PC-3 (cell line): ENCODE measurements around the gene RABAC1. TPM values are rescaled to one million over a fixed set of nuclear protein-coding genes. Genes with fewer than 3 reads are reported as not detected.

Experiments used
- ATAC-seq: fragments of 200-7000 bp; cut with Tn5 transposase; 2 replicates; pipeline ENCODE4 v1.9.1; 2020; ENCODE audit warnings: mild to moderate bottlenecking, moderate library complexity
- BruUV-seq: library from RNA; stranded (reverse); fragments of 400-500 nt; replicated peaks from 2 replicates; lab custom pipeline; 2021; lab: Mats Ljungman, UMichigan
- CTCF ChIA-PET: fragments of 300-600 bp; sonication (Branson Sonifier 250); formaldehyde crosslinking; loops from one replicate; lab custom pipeline; 2022; ENCODE audit warnings: antibody characterized with exemption; lab: Charles Lee
- POLR2A ChIA-PET: fragments of 300-600 bp; sonication (Branson Sonifier 250); formaldehyde crosslinking; loops from one replicate; lab custom pipeline; 2022; ENCODE audit warnings: antibody characterized with exemption; ENCODE audit not compliant: unreplicated experiment; lab: Charles Lee
- DNase-seq: peaks from one replicate; pipeline ENCODE4 v3.0.0-alpha.2; 2015
- H2AFZ ChIP-seq: fragments of 300-600 bp; sonication (generic); 2 replicates; pipeline ENCODE4 v1.6.0; 2016; ENCODE audit warnings: antibody characterized with exemption, low read length
- H3F3A ChIP-seq: fragments of 300-600 bp; sonication (generic); one replicate; pipeline ENCODE4 v1.6.0; 2017; ENCODE audit warnings: antibody characterized with exemption, low read length, control low read depth, mild to moderate bottlenecking; ENCODE audit not compliant: unreplicated experiment
- H3K27ac ChIP-seq: fragments of 300-600 bp; sonication (generic); 2 replicates; pipeline ENCODE4 v1.5.1; 2016; ENCODE audit warnings: mild to moderate bottlenecking, low read length
- H3K27me3 ChIP-seq: fragments of 300-600 bp; sonication (generic); 2 replicates; pipeline ENCODE4 v1.6.1; 2016; ENCODE audit warnings: low read length, mixed read lengths
- H3K36me3 ChIP-seq: fragments of 300-600 bp; sonication (generic); 2 replicates; pipeline ENCODE4 v1.6.1; 2016; ENCODE audit warnings: low read depth, mixed run types, low read length, mixed read lengths
- H3K4me1 ChIP-seq: fragments of 300-600 bp; sonication (generic); 2 replicates; pipeline ENCODE4 v1.5.1; 2016; ENCODE audit warnings: low read length; ENCODE audit not compliant: insufficient read depth
- H3K4me2 ChIP-seq: fragments of 300-600 bp; sonication (generic); 2 replicates; pipeline ENCODE4 v1.6.0; 2016; ENCODE audit warnings: low read length
- H3K4me3 ChIP-seq: fragments of 300-600 bp; sonication (generic); 2 replicates; pipeline ENCODE4 v1.5.1; 2016; ENCODE audit warnings: mild to moderate bottlenecking, low read length, mixed read lengths
- H3K79me2 ChIP-seq: fragments of 300-600 bp; sonication (generic); 2 replicates; pipeline ENCODE4 v1.6.1; 2017; ENCODE audit warnings: low read length, mixed read lengths
- H3K9ac ChIP-seq: fragments of 300-600 bp; sonication (generic); 2 replicates; pipeline ENCODE4 v1.6.0; 2016; ENCODE audit warnings: mild to moderate bottlenecking, low read length
- H3K9me2 ChIP-seq: fragments of 300-600 bp; sonication (generic); replicated peaks from 2 replicates; pipeline ENCODE4 v1.6.1; 2016; ENCODE audit warnings: mixed run types, low read length, mixed read lengths
- H3K9me3 ChIP-seq: fragments of 300-600 bp; sonication (generic); 2 replicates; pipeline ENCODE4 v1.6.1; 2016; ENCODE audit warnings: low read length, mixed read lengths
- H4K20me1 ChIP-seq: fragments of 300-600 bp; sonication (generic); 2 replicates; pipeline ENCODE4 v1.6.1; 2016; ENCODE audit warnings: low read length, mixed read lengths
- EZH2 ChIP-seq: fragments of 300-600 bp; sonication (generic); IDR thresholded peaks from one replicate; pipeline ENCODE4 v1.6.1; 2017; ENCODE audit warnings: antibody characterized with exemption, mild to moderate bottlenecking, low read length; ENCODE audit not compliant: unreplicated experiment
- EZH2phosphoT487 ChIP-seq: fragments of 300-600 bp; sonication (generic); IDR thresholded peaks from 2 replicates; pipeline ENCODE4 v1.6.1; 2018; ENCODE audit warnings: mild to moderate bottlenecking, antibody characterized with exemption, low read length, borderline replicate concordance
- intact Hi-C: fragments of 100-400 bp; cut with micrococcal nuclease; formaldehyde crosslinking; loops from 2 replicates; pipeline ENCODE4 v1.9.0; 2023
- total RNA-seq: library from RNA; depleted of rRNA; stranded (reverse); fragments of >200 nt; gene quantifications from 2 replicates; pipeline ENCODE4 v1.2.3, GENCODE V29; 2014
- TF ChIP-seq, protein P1 (sequence below): fragments of 300-600 bp; sonication (generic); conservative IDR thresholded peaks from 2 replicates; pipeline ENCODE4 v1.5.1; 2017; ENCODE audit warnings: antibody characterized with exemption, low read depth, mild to moderate bottlenecking, low read length

RABAC1 gene
- total RNA-seq, 1 experiment from 2014 or later: 158 TPM

DNA sequence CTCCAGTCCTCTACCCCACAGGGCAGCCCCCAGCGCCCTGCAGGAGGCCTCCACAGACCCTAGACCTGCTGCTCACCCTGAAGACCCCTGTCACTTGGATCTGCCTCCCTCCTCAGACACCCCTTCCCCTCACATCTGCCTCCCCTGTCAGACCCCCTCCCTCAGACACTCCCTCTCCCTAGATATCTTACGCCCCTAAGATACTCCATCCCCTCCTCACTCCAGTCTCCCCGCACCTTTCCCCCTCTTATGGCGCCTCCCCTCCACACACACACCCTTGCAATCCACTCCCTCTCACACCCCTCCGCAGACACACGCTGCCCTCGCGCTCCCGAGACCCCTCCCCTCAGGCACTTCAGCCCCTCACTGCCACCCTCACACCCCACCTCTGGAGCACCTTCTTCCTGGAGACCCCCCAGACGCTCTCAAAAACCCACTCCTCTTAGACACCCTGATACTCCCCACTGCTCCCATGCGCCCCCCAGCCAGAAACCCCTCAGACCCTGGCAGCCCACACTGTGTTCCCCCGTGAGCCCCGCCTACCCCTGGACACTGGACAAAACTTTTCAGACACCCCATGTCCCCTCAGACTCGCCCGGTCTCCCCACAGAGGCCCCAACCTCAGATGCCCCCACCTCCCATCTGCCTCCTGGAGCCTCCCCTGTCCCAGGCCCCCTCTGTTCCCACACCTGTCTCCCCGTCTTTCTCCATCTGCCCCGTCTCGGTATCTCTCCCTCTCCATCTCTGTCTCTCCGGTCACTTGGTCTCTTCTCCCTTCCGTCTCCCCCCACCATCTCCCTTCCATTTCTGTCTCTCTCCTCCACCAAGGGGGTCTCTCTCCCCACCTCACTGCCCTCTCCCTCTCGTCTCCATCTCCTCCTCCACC, 45.3 kb downstream of the RABAC1 start:
- Histone ChIP-seq H3K9me3 (no peaks in the 10 kb centered on the region), H3F3A (no peaks in the 10 kb centered on the region), H3K79me2 (no peaks in the 10 kb centered on the region), H3K9ac (no peak overlapping the region), H3K4me1 (no peaks in the 10 kb centered on the region), H3K27ac (no peak overlapping the region), H4K20me1 (no peaks in the 10 kb centered on the region), H3K4me3 (no peak overlapping the region), H2AFZ (no peak overlapping the region), H3K9me2 (no peaks in the 10 kb centered on the region), H3K27me3 (peaks cover 28% of the 10 kb centered on the region), H3K36me3 (no peaks in the 10 kb centered on the region), H3K4me2 (no peak overlapping the region)
- intact Hi-C loops: no loop called here
- TF ChIP-seq EZH2 (no peak), EZH2phosphoT487 (no peak)
- TF ChIP-seq, protein P1, sequence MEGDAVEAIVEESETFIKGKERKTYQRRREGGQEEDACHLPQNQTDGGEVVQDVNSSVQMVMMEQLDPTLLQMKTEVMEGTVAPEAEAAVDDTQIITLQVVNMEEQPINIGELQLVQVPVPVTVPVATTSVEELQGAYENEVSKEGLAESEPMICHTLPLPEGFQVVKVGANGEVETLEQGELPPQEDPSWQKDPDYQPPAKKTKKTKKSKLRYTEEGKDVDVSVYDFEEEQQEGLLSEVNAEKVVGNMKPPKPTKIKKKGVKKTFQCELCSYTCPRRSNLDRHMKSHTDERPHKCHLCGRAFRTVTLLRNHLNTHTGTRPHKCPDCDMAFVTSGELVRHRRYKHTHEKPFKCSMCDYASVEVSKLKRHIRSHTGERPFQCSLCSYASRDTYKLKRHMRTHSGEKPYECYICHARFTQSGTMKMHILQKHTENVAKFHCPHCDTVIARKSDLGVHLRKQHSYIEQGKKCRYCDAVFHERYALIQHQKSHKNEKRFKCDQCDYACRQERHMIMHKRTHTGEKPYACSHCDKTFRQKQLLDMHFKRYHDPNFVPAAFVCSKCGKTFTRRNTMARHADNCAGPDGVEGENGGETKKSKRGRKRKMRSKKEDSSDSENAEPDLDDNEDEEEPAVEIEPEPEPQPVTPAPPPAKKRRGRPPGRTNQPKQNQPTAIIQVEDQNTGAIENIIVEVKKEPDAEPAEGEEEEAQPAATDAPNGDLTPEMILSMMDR: no peak
- CTCF ChIA-PET: no interaction called here
- POLR2A ChIA-PET: no interaction called here
- BruUV-seq: no TSS peak
- ATAC-seq (no peak), DNase-seq (no peak)

- Histone ChIP-seq H3K36me3 (no peaks in the 10 kb centered on the region), H3K9me2 (no peaks in the 10 kb centered on the region), H3K4me2 (no peak overlapping the region), H3K79me2 (no peaks in the 10 kb centered on the region), H3K4me1 (no peaks in the 10 kb centered on the region), H3F3A (no peaks in the 10 kb centered on the region), H2AFZ (no peak overlapping the region), H3K4me3 (no peak overlapping the region), H3K9ac (no peak overlapping the region), H4K20me1 (no peaks in the 10 kb centered on the region), H3K27ac (no peak overlapping the region), H3K27me3 (peaks cover 28% of the 10 kb centered on the region), H3K9me3 (no peaks in the 10 kb centered on the region)
- ChIA-PET POLR2A (no interaction called here), CTCF (no interaction called here)
- BruUV-seq: no TSS peak
- TF ChIP-seq EZH2phosphoT487 (no peak), EZH2 (no peak)
- TF ChIP-seq, protein P1: no peak
- DNase-seq (no peak), ATAC-seq (peak; percentile 16; the same call in 1 of the 2 replicates)
- intact Hi-C loops: no loop called here
Measured at GRCh38 chr19:41912899-41913537, 46.1 kb downstream of the RABAC1 start.
